NB4 (cell line): Measurements from ENCODE around the gene HS6ST1.

Experiments
- CTCF ChIP-seq: IDR thresholded peaks from one replicate; pipeline ENCODE4 v1.5.1; 2012; ENCODE audit warnings: low read depth, low read length
- MYC ChIP-seq: IDR thresholded peaks from 2 replicates; pipeline ENCODE4 v1.6.1; 2011; ENCODE audit warnings: low read depth, low read length

- TF ChIP-seq CTCF (no peak), MYC (no peak)
Measured at GRCh38 chr2:128310094-128310716, 8.5 kb downstream of the HS6ST1 start.
